Neural cell (in vitro differentiated cells): ENCODE data around the gene USP46. TPM values are rescaled to one million over a fixed set of nuclear protein-coding genes. Genes with fewer than 3 reads are reported as not detected.

Experiments used
- H2AFZ ChIP-seq: fragments of 200-600, 300-800 bp; sonication (generic), shearing (Covaris generic); 2 replicates; pipeline ENCODE4 v1.6.0; 2014; ENCODE audit warnings: low read depth, mild to moderate bottlenecking, antibody characterized with exemption, low read length, moderate library complexity
- H3F3A ChIP-seq: fragments of 200-600 bp; shearing (Covaris generic); 2 replicates; pipeline ENCODE4 v1.6.1; 2016; ENCODE audit warnings: mild to moderate bottlenecking, moderate library complexity, mixed read lengths, antibody characterized with exemption, low read length; ENCODE audit not compliant: insufficient read depth, poor library complexity, severe bottlenecking
- H3K27ac ChIP-seq: fragments of 200-600, 300-800 bp; sonication (generic), shearing (Covaris generic); 2 replicates; pipeline ENCODE4 v1.5.1; 2014; ENCODE audit warnings: mild to moderate bottlenecking, low read length, moderate library complexity
- H3K27me3 ChIP-seq: fragments of 300-800, 200-600 bp; sonication (generic), shearing (Covaris generic); 2 replicates; pipeline ENCODE4 v1.6.0; 2014; ENCODE audit warnings: mild to moderate bottlenecking, low read depth, low read length, moderate library complexity; ENCODE audit not compliant: insufficient read depth
- H3K36me3 ChIP-seq: fragments of 300-800, 200-600 bp; sonication (generic), shearing (Covaris generic); 2 replicates; pipeline ENCODE4 v1.5.1; 2014; ENCODE audit warnings: mild to moderate bottlenecking, antibody characterized with exemption, low read length, moderate library complexity; ENCODE audit not compliant: insufficient read depth
- H3K4me2 ChIP-seq: fragments of 300-800, 200-600 bp; sonication (generic), shearing (Covaris generic); 2 replicates; pipeline ENCODE4 v1.6.0; 2014; ENCODE audit warnings: mild to moderate bottlenecking, low read length
- H3K4me3 ChIP-seq: fragments of 300-800, 200-600 bp; sonication (generic), shearing (Covaris generic); 2 replicates; pipeline ENCODE4 v1.5.1; 2014; ENCODE audit warnings: mild to moderate bottlenecking, low read length, moderate library complexity
- H3K79me2 ChIP-seq: fragments of 200-600 bp; shearing (Covaris generic); replicated peaks from 2 replicates; pipeline ENCODE4 v1.6.0; 2014; ENCODE audit warnings: mild to moderate bottlenecking, low read length, moderate library complexity; ENCODE audit not compliant: insufficient read depth
- H3K9ac ChIP-seq: fragments of 300-800, 200-600 bp; sonication (generic), shearing (Covaris generic); 2 replicates; pipeline ENCODE4 v1.6.1; 2016; ENCODE audit warnings: mild to moderate bottlenecking, low read length, mixed read lengths
- H3K9me2 ChIP-seq: fragments of 200-600 bp; shearing (Covaris generic); 2 replicates; pipeline ENCODE4 v1.6.1; 2016; ENCODE audit warnings: mild to moderate bottlenecking, low read length, mixed read lengths; ENCODE audit not compliant: insufficient read depth
- H3K9me3 ChIP-seq: fragments of 200-600, 300-800 bp; sonication (generic), shearing (Covaris generic); 2 replicates; pipeline ENCODE4 v1.6.1; 2016; ENCODE audit warnings: mild to moderate bottlenecking, mixed run types, low read length, moderate library complexity, mixed read lengths
- H4K20me1 ChIP-seq: fragments of 200-600 bp; shearing (Covaris generic); 2 replicates; pipeline ENCODE4 v1.6.1; 2016; ENCODE audit warnings: mild to moderate bottlenecking, mixed run types; ENCODE audit not compliant: insufficient read depth
- CTCF ChIP-seq: fragments of 450-650 bp; IDR thresholded peaks from 2 replicates; pipeline ENCODE4 v1.5.1; 2014; ENCODE audit warnings: antibody characterized with exemption, mild to moderate bottlenecking, moderate library complexity; ENCODE audit not compliant: poor library complexity, severe bottlenecking
- EP300 ChIP-seq: fragments of 450-650 bp; conservative IDR thresholded peaks from 2 replicates; pipeline ENCODE4 v1.6.1; 2014; ENCODE audit warnings: antibody characterized with exemption, mild to moderate bottlenecking, moderate library complexity; ENCODE audit not compliant: poor library complexity, severe bottlenecking
- EZH2 ChIP-seq: fragments of 200-600, 300-800 bp; shearing (Covaris generic), sonication (generic); IDR thresholded peaks from 2 replicates; pipeline ENCODE4 v1.6.1; 2014; ENCODE audit warnings: antibody characterized with exemption, low read length, borderline replicate concordance, mild to moderate bottlenecking; ENCODE audit not compliant: insufficient read depth, poor library complexity, severe bottlenecking
- MXI1 ChIP-seq: fragments of 450-650 bp; conservative IDR thresholded peaks from 2 replicates; pipeline ENCODE4 v1.6.1; 2014; ENCODE audit warnings: antibody characterized with exemption, mild to moderate bottlenecking; ENCODE audit not compliant: poor library complexity, severe bottlenecking
- POLR2AphosphoS5 ChIP-seq: IDR thresholded peaks from 2 replicates; pipeline ENCODE4 v1.6.1; 2012
- RAD21 ChIP-seq: fragments of 450-650 bp; conservative IDR thresholded peaks from 2 replicates; pipeline ENCODE4 v1.6.1; 2014; ENCODE audit warnings: antibody characterized with exemption, mild to moderate bottlenecking, moderate library complexity
- REST ChIP-seq: IDR thresholded peaks from 2 replicates; pipeline ENCODE4 v1.6.1; 2012; ENCODE audit warnings: borderline replicate concordance
- SMC3 ChIP-seq: fragments of 450-650 bp; conservative IDR thresholded peaks from 2 replicates; pipeline ENCODE4 v1.6.1; 2014; ENCODE audit warnings: antibody characterized with exemption, mild to moderate bottlenecking, moderate library complexity; ENCODE audit not compliant: poor library complexity
- TAF1 ChIP-seq: IDR thresholded peaks from 2 replicates; pipeline ENCODE4 v1.6.1; 2012; ENCODE audit warnings: low read depth
- polyA plus RNA-seq: library from polyadenylated mRNA; depleted of rRNA; stranded (reverse); fragments of >200 nt; gene quantifications from 2 replicates; pipeline ENCODE4 v1.2.3, GENCODE V29; 2014

The USP46 gene
- polyA plus RNA-seq, 1 donor from 2014 or later = 14.1 TPM

- H3K9me3 ChIP-seq = no peaks in the 10 kb centered on the region
- no peak overlapping the region for H3K4me2 ChIP-seq
- H4K20me1 ChIP-seq = no peaks in the 10 kb centered on the region
Measured at GRCh38 chr4:52574036-52574435, 85.1 kb downstream of the USP46 start.

GRCh38 chr4:52573551-52573950 lies 85.5 kb downstream of the USP46 start:
- Histone ChIP-seq H4K20me1 (no peaks in the 10 kb centered on the region), H3K9ac (no peak overlapping the region), H3K4me2 (no peak overlapping the region), H3F3A (no peaks in the 10 kb centered on the region), H3K9me2 (no peaks in the 10 kb centered on the region), H3K4me3 (no peak overlapping the region), H3K27me3 (no peaks in the 10 kb centered on the region), H3K36me3 (no peaks in the 10 kb centered on the region), H2AFZ (no peak overlapping the region), H3K79me2 (no peaks in the 10 kb centered on the region), H3K27ac (no peak overlapping the region), H3K9me3 (no peaks in the 10 kb centered on the region)
- TF ChIP-seq SMC3 = no peak
- no peak for TF ChIP-seq TAF1
- no peak for TF ChIP-seq CTCF
- no peak for TF ChIP-seq MXI1
- no peak for TF ChIP-seq RAD21
- no peak for TF ChIP-seq EZH2

More at GRCh38 chr4:52574036-52574435, 85.1 kb downstream of the USP46 start:
- H3K27me3 ChIP-seq = no peaks in the 10 kb centered on the region
- no peaks in the 10 kb centered on the region for H3K9me2 ChIP-seq
- H3K4me3 ChIP-seq = no peak overlapping the region
- no peak for TF ChIP-seq EZH2
- TF ChIP-seq POLR2AphosphoS5 = no peak
- TF ChIP-seq TAF1 = no peak
- TF ChIP-seq RAD21 = no peak
- TF ChIP-seq SMC3 = no peak
- no peak for TF ChIP-seq CTCF
- TF ChIP-seq EP300 = no peak
- no peak for TF ChIP-seq MXI1
- no peak for TF ChIP-seq REST
- no peaks in the 10 kb centered on the region for H3F3A ChIP-seq
- no peaks in the 10 kb centered on the region for H3K36me3 ChIP-seq
- no peak overlapping the region for H2AFZ ChIP-seq
- no peak overlapping the region for H3K27ac ChIP-seq
- no peak overlapping the region for H3K9ac ChIP-seq
- no peaks in the 10 kb centered on the region for H3K79me2 ChIP-seq
